Osteoblast (primary cell): ENCODE data around the gene SLC25A33. TPM values are rescaled to one million over a fixed set of nuclear protein-coding genes. Genes with fewer than 3 reads are reported as not detected.

Experiments
- DNase-seq: peaks from one replicate; pipeline ENCODE4 v3.0.0; 2011; ENCODE audit warnings: low spot score, mixed read lengths; ENCODE audit not compliant: insufficient read length; ENCODE audit errors: missing footprints
- H2AFZ ChIP-seq: 2 replicates; pipeline ENCODE4 v1.6.0; 2011; ENCODE audit warnings: mild to moderate bottlenecking, low read length
- H3K27ac ChIP-seq: 2 replicates; pipeline ENCODE4 v1.5.1; 2011; ENCODE audit warnings: mild to moderate bottlenecking, low read depth, low read length, moderate library complexity
- H3K27me3 ChIP-seq: 2 replicates; pipeline ENCODE4 v1.6.0; 2012; ENCODE audit warnings: mild to moderate bottlenecking, control low read depth, inconsistent platforms, low read length, moderate library complexity; ENCODE audit not compliant: insufficient read depth
- H3K36me3 ChIP-seq: 2 replicates; pipeline ENCODE4 v1.5.1; 2011; ENCODE audit warnings: mild to moderate bottlenecking, low read length, control low read depth, moderate library complexity; ENCODE audit not compliant: insufficient read depth
- H3K4me1 ChIP-seq: 2 replicates; pipeline ENCODE4 v1.5.1; 2011; ENCODE audit warnings: mild to moderate bottlenecking, low read length, control low read depth, moderate library complexity; ENCODE audit not compliant: insufficient read depth
- H3K4me2 ChIP-seq: 2 replicates; pipeline ENCODE4 v1.6.0; 2011; ENCODE audit warnings: mild to moderate bottlenecking, low read length; ENCODE audit not compliant: insufficient read depth
- H3K4me3 ChIP-seq: fragments of 200-600 bp; sonication (generic); 3 replicates; pipeline ENCODE4 v1.5.1; 2012; ENCODE audit warnings: mild to moderate bottlenecking, low read length, inconsistent platforms; ENCODE audit not compliant: insufficient read depth
- H3K79me2 ChIP-seq: 2 replicates; pipeline ENCODE4 v1.6.0; 2012; ENCODE audit warnings: mild to moderate bottlenecking, low read length, control low read depth, inconsistent platforms; ENCODE audit not compliant: insufficient read depth
- H3K9me3 ChIP-seq: 2 replicates; pipeline ENCODE4 v1.5.1; 2011; ENCODE audit warnings: low read depth, low read length, control low read depth
- H4K20me1 ChIP-seq: 2 replicates; pipeline ENCODE4 v1.6.0; 2012; ENCODE audit warnings: mild to moderate bottlenecking, low read length, control low read depth; ENCODE audit not compliant: insufficient read depth
- total RNA-seq: library from RNA; depleted of rRNA; stranded (reverse); fragments of >200 nt; gene quantifications from 2 replicates; pipeline ENCODE4 v1.2.3, GENCODE V29; 2012
- TF ChIP-seq, protein P1 (sequence below): IDR thresholded peaks from 2 replicates; pipeline ENCODE4 v1.5.1; 2011; ENCODE audit warnings: mild to moderate bottlenecking, low read depth, low read length, moderate library complexity; ENCODE audit errors: extremely low read depth

Gene SLC25A33
- total RNA-seq, 1 donor = 7.2 TPM

DNA sequence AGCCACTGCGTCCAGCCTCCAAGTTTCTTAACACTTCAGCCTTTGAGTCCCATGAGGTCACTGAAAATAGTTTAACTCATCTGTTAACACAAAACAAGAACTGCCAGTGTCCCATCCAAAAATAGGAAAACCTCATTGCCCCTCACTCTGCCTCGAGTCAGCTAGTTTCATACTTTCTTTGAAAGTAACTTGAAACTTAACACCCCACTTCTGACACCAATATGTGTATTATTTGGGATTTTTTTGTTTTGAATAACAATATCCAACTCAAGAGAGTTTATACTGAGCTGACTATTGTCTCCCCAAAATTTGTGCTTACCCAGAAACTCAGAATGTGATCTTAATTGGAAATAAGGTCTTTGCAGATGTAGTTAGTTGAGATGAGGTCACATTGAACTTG lies 95.3 kb downstream of the SLC25A33 start:
- no peak for DNase-seq
- Histone ChIP-seq H3K27ac (no peak overlapping the region), H4K20me1 (no peaks in the 10 kb centered on the region), H3K9me3 (no peaks in the 10 kb centered on the region), H3K27me3 (no peaks in the 10 kb centered on the region), H2AFZ (no peak overlapping the region), H3K4me1 (no peaks in the 10 kb centered on the region), H3K4me2 (no peak overlapping the region), H3K4me3 (no peak overlapping the region), H3K79me2 (no peaks in the 10 kb centered on the region), H3K36me3 (no peaks in the 10 kb centered on the region)
- TF ChIP-seq, protein P1, sequence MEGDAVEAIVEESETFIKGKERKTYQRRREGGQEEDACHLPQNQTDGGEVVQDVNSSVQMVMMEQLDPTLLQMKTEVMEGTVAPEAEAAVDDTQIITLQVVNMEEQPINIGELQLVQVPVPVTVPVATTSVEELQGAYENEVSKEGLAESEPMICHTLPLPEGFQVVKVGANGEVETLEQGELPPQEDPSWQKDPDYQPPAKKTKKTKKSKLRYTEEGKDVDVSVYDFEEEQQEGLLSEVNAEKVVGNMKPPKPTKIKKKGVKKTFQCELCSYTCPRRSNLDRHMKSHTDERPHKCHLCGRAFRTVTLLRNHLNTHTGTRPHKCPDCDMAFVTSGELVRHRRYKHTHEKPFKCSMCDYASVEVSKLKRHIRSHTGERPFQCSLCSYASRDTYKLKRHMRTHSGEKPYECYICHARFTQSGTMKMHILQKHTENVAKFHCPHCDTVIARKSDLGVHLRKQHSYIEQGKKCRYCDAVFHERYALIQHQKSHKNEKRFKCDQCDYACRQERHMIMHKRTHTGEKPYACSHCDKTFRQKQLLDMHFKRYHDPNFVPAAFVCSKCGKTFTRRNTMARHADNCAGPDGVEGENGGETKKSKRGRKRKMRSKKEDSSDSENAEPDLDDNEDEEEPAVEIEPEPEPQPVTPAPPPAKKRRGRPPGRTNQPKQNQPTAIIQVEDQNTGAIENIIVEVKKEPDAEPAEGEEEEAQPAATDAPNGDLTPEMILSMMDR = no peak

Other genes with a start within 250 kb of the SLC25A33 start
- 14.7 and 23.2 TPM in 2 replicates for gene SPSB1, start 246.6 kb upstream of the SLC25A33 start, total RNA-seq
- gene TMEM201, start 49.4 kb downstream of the SLC25A33 start, total RNA-seq = 5.9 and 6.2 TPM in 2 replicates
- 12.7 and 14.1 TPM in 2 replicates for gene PIK3CD, start 112.3 kb downstream of the SLC25A33 start, total RNA-seq